GM18861 (cell line): ENCODE data around the gene PNO1.
"Not testable (repeated sequence)": the region's sequence is repeated elsewhere in the genome, so short reads cannot be mapped to it uniquely, and the experiment has no call there.

ENCODE experiments used
- ATAC-seq: cut with Tn5 transposase; IDR thresholded peaks from one replicate; pipeline ENCODE4 v1.9.1; 2021; ENCODE audit not compliant: unreplicated experiment

The PNO1 gene

DNA sequence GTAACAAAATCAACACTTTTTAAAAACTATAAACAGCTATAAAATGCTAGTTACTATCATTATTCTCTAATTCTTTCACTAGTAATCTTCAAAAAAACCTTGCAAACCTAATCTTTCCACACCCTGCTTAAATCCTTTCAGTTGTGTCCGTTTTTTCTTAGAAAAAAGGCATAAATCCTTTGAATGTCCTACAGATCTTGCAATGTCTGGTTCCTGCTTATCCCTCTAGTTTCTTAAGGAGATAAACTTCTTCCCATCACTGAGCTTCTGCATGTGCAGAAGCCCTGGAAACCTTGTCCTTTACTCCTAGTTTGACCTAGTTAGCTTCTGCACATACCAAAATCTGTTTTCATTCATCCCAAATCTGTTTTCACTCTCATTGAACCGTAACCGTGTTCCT lies 1.3 kb upstream of the PNO1 start:
- ATAC-seq, result no peak

DNA sequence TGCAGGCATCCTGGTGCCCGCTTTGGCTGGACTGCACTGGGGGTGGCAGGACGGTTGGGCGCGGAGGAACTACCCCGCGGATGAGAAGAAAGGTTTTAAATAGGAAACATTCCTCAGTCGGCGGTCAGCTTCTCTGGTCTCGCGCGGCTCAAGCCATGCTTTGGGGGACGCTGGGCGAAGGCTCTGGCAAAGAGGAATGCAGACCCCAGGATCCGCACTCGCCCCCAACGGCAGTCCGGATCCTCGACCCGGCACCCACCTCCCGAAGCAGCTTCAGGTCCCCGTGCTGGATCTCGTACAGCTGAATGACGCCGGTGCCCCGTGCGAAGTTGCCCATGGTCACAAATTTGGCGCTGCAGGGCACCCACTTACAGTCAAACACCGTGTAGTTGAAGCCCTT lies 686 bp upstream of the PNO1 start:
- peak; percentile 18 for ATAC-seq

DNA sequence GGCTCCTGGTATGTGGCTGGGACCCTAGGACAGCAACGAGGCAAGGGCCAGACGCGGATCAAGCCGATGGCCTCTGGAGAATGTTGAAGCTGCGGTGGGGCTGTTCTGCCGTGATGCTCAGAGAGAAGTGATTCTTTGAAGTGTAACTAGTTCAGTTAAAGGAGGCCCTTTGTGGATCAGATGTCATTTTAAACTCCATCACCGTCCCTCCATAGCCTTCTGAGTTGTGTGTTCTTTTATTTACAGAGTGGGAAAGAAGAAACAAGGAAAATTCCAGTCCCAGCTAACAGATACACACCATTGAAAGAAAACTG lies 403 bp downstream of the PNO1 start:
- ATAC-seq, result no peak

DNA sequence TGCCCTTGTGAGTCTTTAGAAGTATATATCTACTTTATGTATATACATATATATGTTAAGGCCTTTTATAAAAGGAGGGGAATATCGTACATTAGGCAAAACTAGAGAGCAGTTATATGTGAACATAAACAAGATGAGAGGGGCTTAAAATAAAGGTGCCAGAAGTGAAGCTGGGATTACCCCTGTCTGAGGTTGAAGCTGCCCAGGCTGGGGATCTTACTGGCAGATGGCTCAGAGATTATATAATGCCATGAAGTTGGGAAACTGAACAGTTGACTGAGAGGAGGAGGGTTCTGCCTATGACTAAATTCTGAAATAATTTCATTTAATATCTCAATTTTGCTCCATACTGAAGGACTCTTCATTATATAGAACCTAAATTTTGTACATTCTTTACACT lies 6.0 kb downstream of the PNO1 start:
- ATAC-seq, result no peak

DNA sequence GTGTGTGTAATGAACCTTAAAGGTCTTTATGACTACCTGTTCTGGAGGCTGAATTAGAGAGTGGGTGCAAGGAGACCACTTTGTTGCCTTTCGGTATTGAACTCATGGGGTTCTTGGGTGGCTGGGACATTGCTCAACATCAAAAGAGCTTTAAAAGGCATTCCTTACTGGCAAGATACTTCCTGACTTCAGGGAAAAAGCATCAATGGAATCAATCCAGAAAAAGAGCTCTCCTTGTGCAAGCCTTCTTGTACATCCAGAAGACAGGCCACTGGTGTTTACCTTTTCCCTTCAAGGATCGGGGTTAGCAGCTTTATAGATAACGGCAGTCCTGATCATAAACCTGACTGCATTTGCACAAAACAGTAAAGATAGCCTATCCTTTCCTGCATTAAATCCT lies 9.5 kb downstream of the PNO1 start:
- ATAC-seq, result no peak

DNA sequence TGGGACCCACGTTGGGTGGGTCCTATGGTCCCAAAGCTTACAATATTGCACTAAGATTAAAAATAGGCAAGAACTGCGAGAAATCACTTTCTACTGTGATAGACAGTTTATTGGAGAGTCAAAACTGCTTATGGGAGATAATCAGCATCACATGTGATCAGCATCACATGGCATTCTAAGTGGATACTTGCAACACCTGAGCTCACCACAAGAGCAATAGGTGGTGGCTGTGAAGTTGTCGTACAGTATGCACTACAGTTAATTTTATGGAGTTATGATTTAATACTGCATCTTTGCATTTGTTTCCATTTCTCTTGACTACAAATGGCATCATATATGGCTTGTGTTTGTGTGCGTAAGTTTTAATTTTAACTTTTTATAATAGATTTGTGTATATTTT lies 11.6 kb downstream of the PNO1 start:
- ATAC-seq, result no peak

DNA sequence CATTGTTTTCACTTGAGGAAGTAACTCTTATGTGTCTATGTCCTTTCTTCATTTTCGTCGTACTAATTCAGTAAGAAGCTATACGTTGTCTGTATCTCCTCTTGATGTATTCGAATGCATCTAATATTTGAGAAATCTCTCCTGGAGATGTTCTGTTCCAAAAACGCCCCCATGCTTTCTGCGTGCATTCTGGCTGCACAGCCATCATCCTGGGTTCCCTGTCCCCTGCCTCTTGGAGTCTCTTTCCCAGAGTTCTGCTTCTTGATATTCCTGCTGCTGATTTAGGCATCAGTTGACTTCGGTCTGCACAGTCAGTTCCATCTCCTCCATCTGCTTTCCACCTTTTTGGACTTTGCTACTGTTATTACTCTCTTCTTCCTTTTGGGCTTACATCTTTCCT lies 13.5 kb downstream of the PNO1 start:
- ATAC-seq, result no peak

DNA sequence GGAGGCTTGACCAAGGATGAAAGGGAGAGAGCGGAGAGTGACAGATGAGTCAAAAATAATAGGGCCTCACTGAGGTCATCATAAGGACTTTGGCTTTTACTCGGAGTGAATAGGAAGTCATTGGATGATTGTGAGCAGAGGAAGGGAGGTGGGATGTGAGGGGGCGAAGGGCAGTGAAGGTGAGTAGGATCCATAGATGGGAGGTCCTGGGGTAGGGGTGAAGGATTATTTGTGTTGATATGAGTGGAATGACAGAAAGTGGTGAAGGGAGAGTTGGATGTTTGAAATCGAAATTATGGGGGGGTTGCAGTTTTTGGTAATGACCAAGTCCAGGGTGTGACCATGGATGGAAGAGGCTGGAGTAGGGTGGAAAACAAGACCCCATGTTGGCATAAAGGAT lies 14.0 kb downstream of the PNO1 start:
- no peak for ATAC-seq

DNA sequence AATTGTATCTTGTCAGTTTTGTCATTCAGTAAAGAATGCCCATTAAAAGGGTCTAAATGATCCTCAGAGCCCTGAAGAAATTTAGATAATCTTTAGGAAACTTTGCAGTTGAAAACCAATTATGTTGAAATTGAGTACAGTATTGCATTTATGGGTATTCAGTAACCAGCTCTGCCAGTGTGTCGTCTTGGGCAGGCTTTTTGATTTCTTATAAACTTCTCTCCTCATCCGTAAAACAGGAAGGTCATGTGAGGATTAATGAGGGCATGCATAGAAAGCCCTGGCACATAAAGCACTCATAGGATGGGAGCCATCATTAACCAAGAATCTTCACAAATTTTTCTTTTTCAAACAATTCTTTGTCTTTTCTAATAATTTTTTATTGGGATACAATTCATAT lies 14.8 kb downstream of the PNO1 start:
- ATAC-seq, result no peak

DNA sequence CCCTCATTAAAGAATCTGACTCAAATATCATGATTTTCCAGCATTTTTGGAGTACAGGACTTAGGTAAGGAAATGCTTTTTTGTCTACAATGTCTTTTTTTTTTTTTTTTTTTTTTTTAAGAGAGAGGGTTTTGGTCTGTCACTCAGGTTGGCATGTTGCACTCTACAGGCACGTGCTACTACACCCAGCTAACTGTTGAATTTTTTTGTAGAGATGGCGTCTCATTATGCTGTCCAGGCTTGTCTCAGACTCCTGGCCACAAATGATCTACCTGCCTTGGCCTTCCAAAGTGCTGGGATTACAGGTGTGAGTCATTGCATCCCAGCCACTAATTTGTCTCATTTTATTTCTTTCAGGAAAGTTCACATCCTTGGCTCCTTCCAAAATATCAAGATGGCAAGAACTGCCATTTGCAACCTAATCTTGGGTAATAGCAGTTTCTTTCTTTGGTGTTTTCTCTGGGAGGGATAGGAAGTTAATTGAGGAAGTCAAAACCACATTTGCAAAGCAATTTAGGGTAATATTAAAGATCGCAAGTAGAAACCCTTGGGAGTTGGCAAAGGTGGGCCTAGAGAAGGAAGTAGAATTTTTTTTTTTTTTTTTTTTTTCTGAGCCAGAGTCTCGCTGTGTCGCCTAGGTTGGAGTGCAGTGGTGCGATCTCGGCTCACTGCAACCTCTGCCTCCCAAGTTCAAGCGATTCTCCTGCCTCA lies 15.5 kb downstream of the PNO1 start:
- no peak for ATAC-seq

DNA sequence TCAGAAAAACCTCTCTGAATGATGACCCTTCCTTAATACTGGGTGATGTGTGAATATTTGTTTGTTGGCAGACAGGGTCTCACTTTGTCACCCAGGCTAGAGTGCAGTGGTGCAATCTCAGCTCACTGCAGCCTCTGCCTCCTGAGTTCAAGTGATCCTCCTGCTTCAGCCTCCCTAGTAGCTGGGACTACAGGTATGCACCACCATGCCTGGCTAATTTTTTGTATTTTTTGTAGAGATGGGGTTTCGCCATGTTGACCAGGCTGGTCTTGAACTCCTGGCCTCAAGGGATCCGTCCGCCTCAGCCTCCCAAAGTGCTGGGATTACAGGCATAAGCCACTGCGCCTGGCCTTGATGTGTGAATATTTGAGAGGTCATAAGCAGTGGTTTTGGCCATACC lies 17.5 kb downstream of the PNO1 start:
- not testable (repeated sequence) for ATAC-seq

DNA sequence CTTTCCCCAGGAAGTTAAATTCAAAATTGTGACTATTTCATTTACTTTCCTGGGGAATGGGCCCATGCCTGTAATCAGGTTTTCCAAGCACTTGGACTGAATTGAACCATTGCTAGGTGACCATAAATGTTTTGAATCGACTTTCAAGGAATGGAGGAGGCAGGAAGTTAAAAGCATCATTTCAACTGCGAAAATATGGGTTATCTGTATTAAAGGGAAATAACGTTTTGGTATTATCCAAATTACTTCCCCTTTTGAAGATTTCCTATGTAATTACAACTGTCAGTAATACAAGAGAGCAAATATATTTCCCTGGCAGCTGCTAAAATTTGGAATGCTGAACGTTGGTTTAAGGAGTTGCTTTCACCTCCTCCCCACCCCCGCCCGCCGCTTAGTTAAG lies 19.0 kb downstream of the PNO1 start:
- no peak for ATAC-seq

DNA sequence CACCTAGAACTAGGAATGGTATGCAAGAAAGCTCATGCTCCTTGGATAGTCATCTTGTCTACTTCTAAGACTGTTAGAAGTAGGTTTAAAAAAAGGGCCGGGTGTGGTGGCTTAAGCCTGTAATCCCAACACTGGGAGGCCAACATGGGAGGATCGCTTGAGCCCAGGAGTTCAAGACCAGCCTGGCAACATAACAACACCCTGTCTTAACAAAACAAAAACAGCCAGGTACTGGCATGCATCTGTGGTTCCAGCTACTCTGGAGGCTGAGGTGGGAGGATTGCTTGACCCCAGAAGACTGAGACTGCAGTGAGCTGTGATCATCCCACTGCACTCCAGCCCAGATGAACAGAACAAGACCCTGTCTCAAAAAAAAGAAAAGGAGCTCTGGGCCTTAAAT lies 19.9 kb downstream of the PNO1 start:
- ATAC-seq, result no peak

DNA sequence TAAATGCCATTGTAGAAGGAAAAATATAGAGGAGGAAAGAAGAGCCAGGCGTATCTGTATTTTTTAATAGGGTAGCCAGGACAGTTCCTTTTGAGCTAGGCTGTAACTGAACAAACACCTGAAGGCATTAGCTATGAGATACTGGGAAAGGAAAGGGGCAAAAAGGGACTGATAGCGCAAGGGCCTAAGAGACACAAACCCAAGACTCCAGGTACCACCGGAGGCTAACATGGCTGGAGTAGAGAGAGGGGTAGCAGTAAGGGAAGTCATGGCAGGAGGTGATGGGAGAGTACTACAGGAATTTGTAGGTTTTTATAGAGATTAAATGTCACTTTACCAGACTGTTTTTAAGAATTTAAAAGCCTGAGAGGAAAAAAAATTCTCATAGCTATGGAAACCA lies 20.7 kb downstream of the PNO1 start:
- ATAC-seq, result no peak

DNA sequence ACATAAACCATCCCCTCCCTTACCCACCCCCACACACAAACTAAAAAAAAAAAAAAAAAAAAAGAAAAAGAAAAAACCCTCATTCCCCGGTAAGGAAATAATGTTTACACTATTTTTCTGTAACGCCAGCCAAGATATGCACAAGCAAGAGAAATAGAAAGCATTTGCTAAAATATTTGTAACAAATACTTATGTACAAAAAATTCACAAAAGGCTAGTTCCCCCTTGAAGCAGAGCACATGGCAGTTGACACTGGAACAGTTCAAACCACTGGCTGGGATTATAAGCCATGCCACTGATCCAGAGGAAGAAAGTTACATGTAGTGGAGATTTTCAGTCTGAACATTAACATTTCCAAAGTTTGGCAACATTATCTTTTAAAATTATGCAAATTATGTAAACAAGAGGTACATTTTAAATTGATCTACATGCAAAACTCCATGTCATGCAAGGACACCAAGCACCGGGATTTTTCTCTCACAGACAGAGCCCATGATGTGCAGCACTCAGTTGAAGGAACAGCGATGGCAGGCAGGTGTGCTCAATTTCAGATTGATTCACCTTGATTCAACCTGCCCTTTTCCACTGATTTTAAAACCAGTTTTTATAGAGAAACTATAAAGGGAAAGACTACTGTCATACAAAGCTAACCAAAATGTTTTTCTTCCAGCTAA lies 21.4 kb downstream of the PNO1 start:
- no peak for ATAC-seq

DNA sequence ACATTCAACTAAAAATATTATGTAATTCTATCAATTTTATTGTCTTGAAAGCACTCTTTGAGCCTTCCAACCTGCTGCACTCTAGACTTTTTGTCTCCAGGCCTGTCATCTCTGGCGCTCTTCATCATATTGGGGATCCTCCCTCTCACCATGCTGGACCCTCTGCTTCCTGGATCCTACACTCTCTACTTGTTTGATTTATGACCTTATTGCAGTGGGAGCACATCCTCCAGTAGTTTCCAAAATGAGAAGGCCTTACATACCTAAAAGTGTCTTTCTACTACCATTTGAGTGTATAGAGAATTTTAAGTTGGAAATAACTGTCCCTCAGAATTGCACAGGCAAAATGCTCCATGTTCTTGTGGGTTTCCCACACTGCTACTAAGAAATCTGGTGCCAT lies 25.2 kb downstream of the PNO1 start:
- ATAC-seq, result no peak

DNA sequence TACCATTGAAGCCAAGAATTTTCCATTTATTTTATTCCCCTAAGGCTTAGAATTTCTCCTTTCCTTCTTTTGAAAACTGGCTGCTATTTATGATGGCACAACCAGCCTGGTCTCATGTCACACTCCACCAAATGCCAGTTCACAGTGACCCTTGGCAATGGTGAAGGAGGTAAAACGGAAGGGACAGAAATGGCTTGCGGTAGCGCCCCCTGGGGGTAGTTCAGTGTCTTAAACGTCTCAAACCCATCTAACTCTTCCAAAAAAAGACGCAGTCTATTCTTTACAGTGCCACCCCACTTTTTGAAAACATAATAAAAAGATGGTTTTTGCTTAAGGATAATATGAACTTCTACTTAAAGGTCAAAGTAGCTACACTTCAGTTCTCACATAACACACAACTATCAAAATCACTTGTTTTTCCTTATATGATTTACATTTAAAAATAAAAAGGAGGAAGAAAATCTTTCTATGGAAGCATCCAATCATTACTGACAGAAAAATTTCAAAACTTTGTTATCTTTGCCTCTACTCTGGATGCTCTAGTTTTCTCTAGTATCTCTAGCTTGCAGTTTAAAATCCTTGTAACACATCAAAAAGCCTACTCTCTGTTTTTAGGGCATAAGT lies 28.0 kb downstream of the PNO1 start:
- ATAC-seq, result peak; percentile 58

DNA sequence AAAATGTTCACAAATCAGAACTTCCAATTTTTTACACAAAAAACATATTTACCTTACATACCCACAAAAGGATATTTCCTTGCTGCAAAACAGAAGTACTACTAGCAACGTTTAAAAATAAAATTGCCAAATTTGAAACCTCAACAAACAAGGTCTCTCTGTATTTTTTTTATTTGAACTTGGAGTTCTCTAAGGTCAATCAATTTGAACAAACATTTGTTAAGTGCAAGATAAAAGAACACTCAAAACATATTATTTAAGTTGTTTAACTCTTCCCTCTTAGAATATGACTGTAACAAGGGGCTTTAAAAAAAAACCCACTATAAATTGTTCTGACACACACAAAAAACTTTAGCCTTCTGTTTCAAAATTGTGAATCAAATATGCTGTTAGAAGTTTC lies 29.6 kb downstream of the PNO1 start:
- no peak for ATAC-seq

DNA sequence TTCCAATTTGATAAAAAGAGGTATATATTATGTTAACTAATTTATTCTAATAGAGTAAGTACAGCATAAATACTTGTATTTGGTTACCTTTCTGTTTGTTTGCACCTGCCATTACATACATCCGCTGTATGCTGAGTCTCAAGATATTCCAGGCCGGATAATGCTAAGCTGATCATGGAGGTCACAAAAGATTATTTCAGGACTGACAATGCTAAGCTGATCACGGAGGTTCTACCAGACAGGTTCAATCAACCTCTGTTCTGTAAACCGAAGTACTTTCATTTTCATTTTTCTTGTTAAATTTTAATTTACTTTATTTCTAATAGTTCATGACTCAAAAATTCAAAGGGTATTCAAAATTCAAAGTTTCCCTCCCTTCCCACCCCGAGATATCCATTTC lies 31.1 kb downstream of the PNO1 start:
- no peak for ATAC-seq

DNA sequence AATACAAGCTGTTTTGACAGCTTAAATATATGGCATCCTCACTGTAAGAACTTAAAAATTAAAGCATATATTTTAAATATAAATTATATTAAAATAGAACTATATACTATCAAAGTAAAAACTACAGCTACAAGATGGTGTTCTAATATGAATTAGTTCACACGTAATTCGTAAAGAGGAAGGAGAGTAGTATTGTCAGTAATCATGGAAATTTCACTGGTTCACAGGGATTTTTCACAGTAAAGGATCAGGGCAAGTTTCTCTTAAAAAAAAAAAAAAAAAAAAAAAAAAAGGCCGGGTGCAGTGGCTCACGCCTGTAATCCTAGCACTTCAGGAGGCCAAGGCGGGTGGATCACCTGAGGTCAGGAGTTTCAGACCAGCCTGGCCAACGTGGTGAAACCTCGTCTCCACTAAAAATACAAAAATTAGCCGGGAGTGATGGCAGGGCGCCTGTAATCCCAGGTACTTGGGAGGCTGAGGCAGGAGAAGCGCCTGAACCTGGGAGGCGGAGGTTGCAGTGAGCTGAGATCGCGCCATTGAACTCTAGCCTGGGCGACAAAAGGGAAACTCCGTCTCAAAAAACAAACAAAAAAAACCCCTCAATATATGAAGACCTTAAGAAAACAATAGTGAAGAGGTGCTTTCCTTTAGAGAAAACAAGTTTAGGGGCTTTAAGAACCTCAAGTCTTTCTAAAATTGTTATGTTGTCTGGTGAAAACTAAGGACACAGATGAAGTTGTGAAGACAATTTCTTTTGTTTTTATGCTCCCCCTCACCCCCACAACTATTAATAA lies 32.5 kb downstream of the PNO1 start:
- no peak for ATAC-seq

DNA sequence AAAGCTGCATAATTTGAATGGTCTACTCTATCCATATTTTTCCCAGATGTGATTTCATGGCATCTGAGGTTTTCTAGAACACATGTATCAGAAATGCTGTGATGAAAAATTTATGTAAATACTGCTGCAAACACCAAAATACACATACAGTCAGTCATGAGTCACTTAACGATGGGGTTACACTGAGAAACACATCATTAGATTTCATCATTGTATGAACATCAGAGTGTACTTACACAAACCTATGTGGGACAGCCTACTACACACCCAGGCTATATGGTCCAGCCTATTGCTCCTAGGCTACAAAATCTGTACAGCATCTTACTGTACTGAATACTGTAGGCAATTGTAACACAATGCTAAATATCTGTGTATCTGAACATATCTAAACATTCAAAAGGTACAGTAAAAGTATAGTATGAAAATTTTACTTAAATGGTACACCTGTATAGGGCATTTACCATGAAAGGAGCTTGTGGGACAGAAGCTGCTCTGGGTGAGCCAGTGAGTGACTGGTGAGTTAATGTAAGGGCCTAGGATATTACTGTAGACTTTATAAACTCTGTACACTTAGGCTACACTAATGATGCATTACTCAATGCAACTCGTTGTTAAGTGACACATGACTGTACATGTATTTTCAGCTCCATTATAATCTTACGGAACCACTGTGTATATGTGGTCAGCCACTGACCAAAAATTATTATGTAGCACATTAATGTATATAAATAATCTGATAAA lies 33.5 kb downstream of the PNO1 start:
- ATAC-seq, result no peak
